Activated CD8-positive, alpha-beta T cell treated with anti-CD3 and anti-CD28 coated beads for 36 hours (primary cell): Measurements from ENCODE around the gene LRRC4C. TPM values are rescaled to one million over a fixed set of nuclear protein-coding genes. Genes with fewer than 3 reads are reported as not detected.

Source experiments
- ATAC-seq: fragments of 200-7000 bp; cut with Tn5 transposase; one replicate; pipeline ENCODE4 v1.10.0; 2021; ENCODE audit warnings: mild to moderate bottlenecking, moderate library complexity
- CTCF ChIA-PET: fragments of 350-600 bp; sonication (Branson Sonifier 250); formaldehyde crosslinking; loops from one replicate; lab custom pipeline; 2021; ENCODE audit warnings: antibody characterized with exemption; lab: Charles Lee
- POLR2A ChIA-PET: fragments of 350-600 bp; sonication (Branson Sonifier 250); formaldehyde crosslinking; loops from one replicate; lab custom pipeline; 2021; ENCODE audit warnings: antibody characterized with exemption; lab: Charles Lee
- DNase-seq: peaks from one replicate; pipeline ENCODE4 v3.0.0-alpha.2; 2020
- H3K27ac Mint-ChIP-seq: one replicate; pipeline ENCODE4 v1.8.0; 2021; ENCODE audit warnings: mild to moderate bottlenecking, mixed read lengths
- H3K27me3 Mint-ChIP-seq: one replicate; pipeline ENCODE4 v1.8.0; 2021; ENCODE audit warnings: mixed read lengths
- H3K36me3 Mint-ChIP-seq: one replicate; pipeline ENCODE4 v1.8.0; 2021; ENCODE audit warnings: low read depth, mixed read lengths
- H3K4me1 Mint-ChIP-seq: one replicate; pipeline ENCODE4 v1.8.0; 2021; ENCODE audit warnings: low read depth, mixed read lengths
- H3K4me3 Mint-ChIP-seq: one replicate; pipeline ENCODE4 v1.8.0; 2021; ENCODE audit warnings: mild to moderate bottlenecking, moderate library complexity, mixed read lengths
- H3K9me3 Mint-ChIP-seq: one replicate; pipeline ENCODE4 v1.8.0; 2021; ENCODE audit warnings: mixed read lengths
- CTCF ChIP-seq: fragments of 200-600 bp; IDR thresholded peaks from one replicate; pipeline ENCODE4 v1.8.0; 2022; ENCODE audit warnings: antibody characterized with exemption, mild to moderate bottlenecking
- intact Hi-C: fragments of 100-400 bp; cut with micrococcal nuclease; formaldehyde crosslinking; loops from one replicate; pipeline ENCODE4 v1.10.0; 2022
- total RNA-seq, 2 experiments: library from RNA; stranded (reverse); gene quantifications; one replicate each; pipeline ENCODE4 v1.2.3, GENCODE V29; 2021

Gene LRRC4C
- total RNA-seq, 2 experiments from 2014 or later, result not detected

GRCh38 chr11:40274017-40274416 is 1185.4 kb downstream of the LRRC4C start:
- intact Hi-C loops, result no loop called here
- POLR2A ChIA-PET, result no interaction called here
- CTCF ChIA-PET, result interaction anchor here (1.2 kb wide), 1 partner anchor 20 kb away, joined by 4 read pairs; no protein-coding TSS in a partner anchor
- Mint-ChIP-seq H3K4me3 (no peak overlapping the region), H3K4me1 (no peaks in the 10 kb centered on the region), H3K36me3 (no peaks in the 10 kb centered on the region), H3K27me3 (no peaks in the 10 kb centered on the region), H3K27ac (no peak overlapping the region), H3K9me3 (peaks cover 6% of the 10 kb centered on the region)
- ATAC-seq (no peak), DNase-seq (no peak)
- TF ChIP-seq CTCF, result no peak

GRCh38 chr11:40273192-40273732 is 1186.2 kb downstream of the LRRC4C start:
- H3K4me3 Mint-ChIP-seq, result no peak overlapping the region
- peaks cover 6% of the 10 kb centered on the region for H3K9me3 Mint-ChIP-seq
- no peak overlapping the region for H3K27ac Mint-ChIP-seq
- no peak for DNase-seq
- H3K4me1 Mint-ChIP-seq, result no peaks in the 10 kb centered on the region
- ATAC-seq, result no peak
- ChIA-PET POLR2A (no interaction called here), CTCF (no interaction called here)
- intact Hi-C loops, result no loop called here
- H3K27me3 Mint-ChIP-seq, result no peaks in the 10 kb centered on the region
- no peaks in the 10 kb centered on the region for H3K36me3 Mint-ChIP-seq
- TF ChIP-seq CTCF, result no peak

DNA sequence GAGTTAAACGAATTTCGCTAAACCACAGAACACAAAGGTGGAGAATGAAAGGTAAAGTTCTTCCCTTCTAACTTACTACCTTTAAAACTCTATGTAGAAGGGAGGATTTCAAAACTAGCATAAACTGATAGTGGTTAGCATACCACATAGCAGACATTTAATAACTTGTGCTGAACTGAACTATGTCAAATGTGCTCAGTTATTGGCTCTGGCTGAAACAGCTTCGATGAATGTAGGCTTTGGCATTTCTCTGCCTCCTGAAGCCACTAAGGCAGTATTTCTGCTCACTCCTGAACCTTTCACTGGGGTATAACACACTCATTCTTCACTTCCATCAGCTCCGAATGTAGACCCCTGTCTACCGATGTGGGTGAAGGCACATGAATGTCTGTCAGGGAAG is 1188.1 kb downstream of the LRRC4C start:
- CTCF ChIA-PET, result no interaction called here
- Mint-ChIP-seq H3K4me1 (no peaks in the 10 kb centered on the region), H3K27me3 (no peaks in the 10 kb centered on the region), H3K9me3 (peaks cover 8% of the 10 kb centered on the region), H3K36me3 (no peaks in the 10 kb centered on the region), H3K27ac (no peak overlapping the region), H3K4me3 (no peak overlapping the region)
- intact Hi-C loops, result no loop called here
- no peak for ATAC-seq
- TF ChIP-seq CTCF, result no peak
- POLR2A ChIA-PET, result no interaction called here
- no peak for DNase-seq

DNA sequence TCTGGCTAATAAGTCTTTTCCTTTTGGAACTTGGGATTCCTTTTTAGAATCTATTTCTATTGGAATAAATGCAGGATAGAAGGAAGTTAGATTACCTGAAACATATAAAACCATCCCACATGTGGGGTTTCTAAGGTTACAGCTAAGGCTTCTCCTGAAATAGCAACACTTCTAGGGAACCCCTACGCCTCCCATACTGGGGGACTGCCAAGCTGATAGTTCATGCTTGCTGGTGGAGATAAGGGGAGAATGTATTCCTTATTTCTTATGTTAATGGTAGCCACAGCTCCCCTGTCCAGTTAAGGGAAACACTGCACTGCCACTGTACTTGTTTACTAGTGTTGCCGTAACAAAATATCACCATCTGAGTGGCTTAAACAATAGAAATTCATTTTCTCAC is 1189.6 kb downstream of the LRRC4C start:
- no peak for TF ChIP-seq CTCF
- intact Hi-C loops, result no loop called here
- POLR2A ChIA-PET, result no interaction called here

GRCh38 chr11:40268551-40268950 is 1190.9 kb downstream of the LRRC4C start:
- CTCF ChIA-PET, result no interaction called here

More for the DNA sequence above, 1189.6 kb downstream of the LRRC4C start:
- Mint-ChIP-seq H3K27me3 (no peaks in the 10 kb centered on the region), H3K4me1 (no peaks in the 10 kb centered on the region), H3K4me3 (no peak overlapping the region), H3K36me3 (no peaks in the 10 kb centered on the region), H3K27ac (no peak overlapping the region), H3K9me3 (peaks cover 6% of the 10 kb centered on the region)
- CTCF ChIA-PET, result interaction anchor here (0.9 kb wide), 1 partner anchor 24 kb away, joined by 3 read pairs; no protein-coding TSS in a partner anchor
- DNase-seq (no peak), ATAC-seq (no peak)

More at GRCh38 chr11:40268551-40268950, 1190.9 kb downstream of the LRRC4C start:
- DNase-seq, result no peak
- no peak for TF ChIP-seq CTCF
- Mint-ChIP-seq H3K9me3 (peaks cover 6% of the 10 kb centered on the region), H3K27ac (no peak overlapping the region), H3K4me3 (no peak overlapping the region), H3K4me1 (no peaks in the 10 kb centered on the region), H3K27me3 (no peaks in the 10 kb centered on the region), H3K36me3 (no peaks in the 10 kb centered on the region)
- no peak for ATAC-seq
- intact Hi-C loops, result no loop called here
- POLR2A ChIA-PET, result no interaction called here
